Left renal pelvis (tissue), 4 donors: ENCODE measurements around the gene MTR. TPM values are rescaled to one million over a fixed set of nuclear protein-coding genes. Genes with fewer than 3 reads are reported as not detected.
A peak's percentile ranks its signal among the peaks of the same experiment; 100 is the strongest.

Source experiments
- DNase-seq, 4 donors: peaks; one replicate each; pipeline ENCODE4 v3.0.0-alpha.2; 2013; ENCODE audit warnings: low read depth in 4 of 4, low spot score in 3 of 4
- polyA plus RNA-seq, 4 donors: library from polyadenylated mRNA; unstranded; fragments of 120-200 nt; gene quantifications; one replicate each; pipeline ENCODE4 v1.2.1, GENCODE V29; 2013; ENCODE audit not compliant: insufficient read length in 4 of 4

MTR gene
- polyA plus RNA-seq, 4 donors: 18.3 to 39.9 (median 36.7) TPM

DNA sequence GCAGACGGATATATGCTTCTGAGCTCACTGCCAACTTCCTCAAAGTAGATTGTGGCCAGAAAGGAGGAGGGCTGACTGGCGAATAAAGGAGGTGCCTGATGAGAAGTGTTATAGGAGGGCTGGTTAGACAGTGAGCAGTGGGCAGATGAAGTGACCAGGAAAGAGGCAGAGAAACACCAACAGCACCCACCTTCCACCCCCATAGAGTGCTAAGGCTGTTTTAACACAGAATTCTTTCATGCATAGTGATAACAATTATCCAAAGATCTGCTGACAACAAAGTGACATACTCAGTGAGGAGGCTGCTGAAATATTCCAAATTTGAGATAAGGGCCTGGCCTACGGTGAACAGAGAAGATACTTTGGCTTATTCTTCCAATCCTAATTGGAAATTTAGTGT, 21.2 kb upstream of the MTR start:
- DNase-seq: no peak

- DNase-seq: no peak
Measured at GRCh38 chr1:236774926-236775325, 20.2 kb upstream of the MTR start.

- DNase-seq: no peak
Measured at GRCh38 chr1:236779312-236779711, 15.8 kb upstream of the MTR start.

GRCh38 chr1:236785477-236785876, 9.6 kb upstream of the MTR start:
- no peak for DNase-seq

GRCh38 chr1:236786453-236786852, 8.6 kb upstream of the MTR start:
- no peak for DNase-seq

DNA sequence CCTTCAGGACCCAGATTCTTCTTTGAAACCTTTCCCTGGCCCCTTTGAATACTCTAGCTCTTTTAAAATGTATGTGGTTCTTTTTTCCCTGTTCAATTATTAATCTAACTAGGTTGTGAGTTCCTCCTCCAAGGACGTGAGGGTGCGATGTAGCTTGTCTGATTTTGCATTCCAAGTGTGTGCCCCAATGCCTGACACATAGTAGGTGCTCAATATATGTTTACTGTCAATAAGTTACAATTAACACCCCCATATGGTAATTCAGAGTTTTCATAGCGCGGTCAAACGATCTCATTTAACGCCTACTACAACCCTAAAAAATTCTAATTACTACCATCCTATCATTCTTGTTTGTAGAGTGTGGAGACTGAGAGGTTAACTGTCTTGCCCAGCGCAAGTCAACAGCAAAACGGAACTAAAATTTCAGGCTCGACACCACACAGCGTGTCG, 482 bp upstream of the MTR start:
- DNase-seq: no peak

DNA sequence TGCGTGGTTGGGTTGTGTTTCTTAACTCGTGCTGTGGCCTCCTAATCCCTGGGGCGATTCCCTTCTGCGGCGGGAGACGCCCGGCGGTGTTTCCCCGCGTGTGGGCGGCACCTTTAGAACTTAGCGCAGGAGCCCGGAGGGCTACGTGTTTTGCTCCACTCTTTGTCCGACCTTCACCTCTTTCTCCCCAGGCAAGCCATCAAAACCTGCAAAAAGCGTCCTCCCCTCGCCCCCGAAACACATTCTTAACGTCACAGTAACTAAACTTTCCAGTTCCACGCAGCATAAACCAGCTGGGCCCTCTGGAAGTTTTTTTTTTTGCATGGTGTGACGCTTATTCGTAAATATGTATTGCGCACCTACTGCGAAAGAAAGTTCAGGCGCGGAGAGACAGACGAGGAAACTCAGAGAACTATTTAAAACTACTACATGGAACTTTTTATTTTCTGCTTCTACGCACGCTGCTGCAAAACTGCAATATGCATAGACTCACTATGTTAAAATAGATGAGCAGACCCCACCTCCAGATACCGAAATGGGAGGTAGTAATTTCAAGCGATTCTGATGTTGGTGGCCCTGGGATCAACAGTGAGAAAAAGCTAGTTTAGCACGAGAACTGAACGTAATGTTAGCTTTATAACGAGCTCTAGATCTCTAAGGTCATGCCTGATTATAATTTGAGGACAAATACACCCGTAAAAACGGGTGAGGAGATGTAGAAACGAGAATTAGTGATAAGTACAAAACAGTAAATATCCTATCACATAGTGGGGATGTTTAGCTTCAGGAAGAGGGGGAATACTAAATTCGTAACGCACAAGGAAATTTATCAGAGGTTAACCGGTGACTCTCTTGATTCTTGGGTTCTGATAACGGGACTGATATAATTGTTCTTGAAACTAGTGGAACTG, 920 bp downstream of the MTR start:
- DNase-seq: peak in 2 of 4 donors; percentile 10 to 16

DNA sequence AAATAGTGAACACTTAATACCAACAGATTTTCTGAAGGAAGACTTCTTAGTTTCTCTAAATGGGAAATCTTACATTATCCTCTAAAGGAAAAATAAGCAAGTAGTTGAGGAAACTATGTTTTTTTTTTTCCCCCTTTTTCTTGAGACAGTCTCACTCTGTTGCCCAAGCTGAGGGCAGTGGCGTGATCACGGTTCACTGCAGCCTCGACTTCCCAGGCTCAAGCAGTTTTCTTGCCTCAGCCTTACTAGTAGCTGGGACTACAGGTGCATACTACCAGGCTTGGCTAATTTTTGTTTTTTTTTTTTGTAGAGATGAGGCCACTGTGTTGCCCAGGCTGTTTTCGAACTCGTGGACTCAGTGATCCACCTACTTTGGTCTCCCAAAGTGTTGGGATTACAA, 3.9 kb downstream of the MTR start:
- no peak for DNase-seq

- no peak for DNase-seq
Measured at GRCh38 chr1:236800002-236800620, 5.0 kb downstream of the MTR start.

DNA sequence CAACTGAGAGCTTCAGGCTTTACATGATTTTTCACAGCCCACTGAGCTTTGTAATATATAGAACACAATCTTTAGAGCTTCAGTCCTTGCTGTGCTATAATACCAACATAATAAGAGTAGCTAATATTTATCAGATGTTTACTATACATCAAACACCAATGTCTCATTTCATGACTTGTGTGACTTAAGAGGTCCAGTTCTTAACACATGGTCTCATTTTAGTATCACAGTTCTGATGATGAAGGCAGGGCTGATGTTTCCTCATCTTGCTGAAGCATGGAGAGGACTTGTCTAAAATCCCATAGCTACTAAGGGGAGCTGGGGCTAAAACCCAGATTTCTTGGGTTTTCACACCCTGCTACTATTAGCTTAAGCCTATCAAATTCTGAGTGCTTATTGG, 5.5 kb downstream of the MTR start:
- no peak for DNase-seq

- DNase-seq: no peak
Measured at GRCh38 chr1:236802264-236802663, 7.2 kb downstream of the MTR start.

GRCh38 chr1:236806634-236807033, 11.5 kb downstream of the MTR start:
- no peak for DNase-seq

GRCh38 chr1:236808005-236808404, 12.9 kb downstream of the MTR start:
- no peak for DNase-seq

- DNase-seq: no peak
Measured at GRCh38 chr1:236808564-236809130, 13.6 kb downstream of the MTR start.

GRCh38 chr1:236809148-236809547, 14.1 kb downstream of the MTR start:
- DNase-seq: no peak

GRCh38 chr1:236810018-236810417, 14.9 kb downstream of the MTR start:
- DNase-seq: no peak

- DNase-seq: no peak
Measured at GRCh38 chr1:236812334-236813030, 17.4 kb downstream of the MTR start.

- no peak for DNase-seq
Measured at GRCh38 chr1:236815941-236816340, 20.8 kb downstream of the MTR start.

GRCh38 chr1:236819856-236820255, 24.8 kb downstream of the MTR start:
- DNase-seq: no peak

GRCh38 chr1:236821091-236821627, 26.1 kb downstream of the MTR start:
- DNase-seq: no peak

- no peak for DNase-seq
Measured at GRCh38 chr1:236823559-236823958, 28.5 kb downstream of the MTR start.
